ENCODE measurements around the gene APBA2.
"Not testable (repeated sequence)": the region's sequence is repeated elsewhere in the genome, so short reads cannot be mapped to it uniquely, and the experiment has no call there.

APBA2 gene

DNA sequence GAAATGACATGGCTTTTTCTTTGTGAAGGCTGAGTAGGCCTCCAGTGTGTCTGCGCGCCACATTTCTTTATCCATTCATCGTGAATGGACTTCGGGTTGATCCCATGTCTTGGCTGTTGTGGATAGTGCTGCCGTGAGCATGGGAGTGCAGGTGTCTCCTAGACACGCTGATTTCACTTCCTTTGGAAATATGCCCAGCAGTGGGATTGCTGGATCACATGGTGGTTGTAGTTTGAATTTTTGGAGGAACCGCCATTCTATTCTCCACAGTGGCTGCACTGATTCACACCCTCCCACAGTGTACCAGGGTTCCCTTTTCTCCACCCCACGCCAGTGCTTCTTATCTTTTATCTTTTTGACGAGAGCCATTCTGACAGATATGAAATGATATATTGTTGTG lies 212.2 kb downstream of the APBA2 start:
- in situ Hi-C loops (cut with MboI; ENCODE audit: low sequenced_read_pairs), result no loop called here

DNA sequence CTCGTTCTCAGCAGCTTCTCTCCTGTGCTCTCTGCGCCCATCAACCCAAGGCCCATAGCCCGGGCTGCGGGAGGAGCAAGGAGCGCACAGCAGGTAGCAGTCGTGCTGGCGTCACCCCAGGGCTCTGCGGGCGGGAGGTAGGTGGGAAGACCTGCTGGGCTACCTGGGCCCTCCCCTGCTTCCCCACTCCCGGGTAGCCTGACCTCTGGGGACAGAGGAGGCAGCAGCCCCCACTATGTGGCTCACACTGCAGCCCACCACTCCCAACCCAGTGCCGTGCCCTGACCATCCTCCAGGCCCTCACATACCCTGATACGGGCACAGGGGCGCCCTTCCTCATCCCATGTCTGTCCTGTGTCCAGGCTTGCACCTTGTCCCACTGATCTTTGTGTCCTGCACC lies 212.9 kb downstream of the APBA2 start:
- in situ Hi-C loops (cut with MboI; ENCODE audit: low sequenced_read_pairs), result no loop called here

DNA sequence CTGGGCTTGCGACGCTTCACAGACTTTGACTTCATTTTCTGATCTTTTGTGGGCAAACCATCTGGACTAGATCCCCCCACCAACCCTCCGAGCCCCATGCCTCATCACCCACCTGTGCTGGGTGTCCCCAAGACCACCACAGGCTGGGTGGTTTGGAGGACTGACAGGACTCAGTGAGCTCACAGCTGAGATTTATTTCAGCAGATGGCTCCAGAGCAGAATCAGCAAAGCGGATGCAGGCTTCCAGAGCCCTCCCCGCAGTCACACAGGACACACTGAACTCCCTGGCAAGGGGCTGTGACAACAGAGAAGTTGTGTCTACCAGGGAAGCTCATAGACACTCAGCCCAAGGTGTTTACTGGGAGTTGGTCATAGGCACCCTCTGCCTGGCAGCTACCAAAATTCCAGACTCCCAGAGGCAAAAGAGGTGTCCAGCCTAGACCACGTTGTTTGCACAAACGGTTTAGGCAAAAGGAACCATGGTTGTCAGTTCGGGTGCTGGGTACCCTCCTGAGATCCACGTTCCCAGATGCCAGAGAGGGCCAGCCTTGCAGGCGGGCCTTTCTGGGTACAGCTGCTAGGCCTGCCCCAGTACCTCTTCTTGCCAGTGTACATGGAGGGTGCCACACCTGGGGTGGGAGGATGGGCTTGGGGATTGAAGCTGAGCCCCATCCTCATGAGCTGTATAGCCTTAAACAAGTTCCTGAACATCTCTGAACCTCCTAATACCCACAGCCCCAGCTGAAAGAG lies 213.5 kb downstream of the APBA2 start:
- in situ Hi-C loops (cut with MboI; ENCODE audit: low sequenced_read_pairs), result no loop called here

DNA sequence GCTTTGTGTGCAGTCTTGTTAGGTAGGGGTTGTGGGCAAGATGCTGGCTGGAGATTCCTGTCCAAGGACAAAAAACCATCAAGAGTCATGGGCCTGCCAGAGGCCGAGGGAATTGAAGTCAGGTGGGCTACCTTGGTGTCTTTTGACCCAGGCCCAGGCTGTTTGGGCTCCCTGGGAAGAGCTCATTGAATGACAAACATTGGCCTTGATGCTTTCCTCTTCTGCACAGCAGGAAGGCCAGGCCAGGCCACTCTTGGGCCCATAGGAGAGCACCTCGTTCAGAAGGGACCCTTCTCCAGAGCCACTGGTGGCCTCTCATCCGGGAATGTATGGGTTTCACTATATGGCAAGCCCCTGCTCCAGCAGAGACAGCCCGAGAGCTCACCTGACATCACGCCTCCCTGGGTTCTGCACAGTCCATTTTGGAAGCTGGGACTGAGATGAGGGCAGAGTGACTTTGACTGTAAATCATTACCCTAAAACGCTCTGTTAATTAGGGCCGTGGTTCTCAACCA lies 214.8 kb downstream of the APBA2 start:
- in situ Hi-C loops (cut with MboI; ENCODE audit: low sequenced_read_pairs), result no loop called here

DNA sequence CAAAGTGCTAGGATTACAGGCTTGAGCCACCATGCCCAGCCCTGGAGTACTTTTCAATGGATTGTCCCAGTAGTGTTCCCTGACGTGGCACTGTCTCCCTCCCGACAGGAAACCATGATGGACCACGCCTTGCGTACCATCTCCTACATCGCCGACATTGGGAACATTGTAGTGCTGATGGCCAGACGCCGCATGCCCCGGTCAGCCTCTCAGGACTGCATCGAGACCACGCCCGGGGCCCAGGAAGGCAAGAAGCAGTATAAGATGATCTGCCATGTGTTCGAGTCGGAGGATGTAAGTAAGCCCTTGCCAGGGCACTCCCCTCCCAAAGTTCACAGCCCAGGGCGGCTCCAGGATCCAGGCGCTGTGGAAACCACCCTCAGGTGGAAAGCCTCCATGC lies 215.7 kb downstream of the APBA2 start:
- in situ Hi-C loops (cut with MboI; ENCODE audit: low sequenced_read_pairs), result no loop called here

DNA sequence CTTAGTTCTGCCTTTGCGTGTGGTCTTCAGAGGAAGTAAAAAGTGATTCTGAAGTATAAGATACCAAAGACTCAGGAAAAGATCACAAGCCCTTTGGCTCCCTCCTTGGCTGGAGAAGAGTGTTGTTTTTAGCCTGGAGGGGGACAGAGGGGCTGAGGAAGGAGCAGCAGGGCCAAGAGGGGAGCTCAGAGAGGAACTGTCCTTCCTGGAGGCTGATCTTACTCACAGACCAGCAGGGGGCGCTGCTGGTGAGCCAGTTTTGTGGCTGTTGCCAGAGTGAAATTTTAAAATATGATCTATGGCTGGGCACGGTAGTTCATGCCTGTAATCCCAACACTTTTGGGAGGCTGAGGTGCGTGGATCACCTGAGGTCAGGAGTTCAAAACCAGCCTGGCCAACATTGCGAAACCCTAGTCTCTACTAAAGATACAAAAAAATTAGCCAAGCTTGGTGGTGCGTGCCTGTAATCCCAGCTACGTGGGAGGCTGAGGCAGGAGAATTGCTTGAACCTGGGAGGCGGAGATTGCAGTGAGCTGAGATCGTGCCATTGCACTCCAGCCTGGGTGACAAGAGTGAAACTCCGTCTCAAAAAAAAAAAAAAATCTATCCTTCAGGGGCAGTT lies 216.5 kb downstream of the APBA2 start:
- in situ Hi-C loops (cut with MboI; ENCODE audit: low sequenced_read_pairs), result not testable (repeated sequence)

DNA sequence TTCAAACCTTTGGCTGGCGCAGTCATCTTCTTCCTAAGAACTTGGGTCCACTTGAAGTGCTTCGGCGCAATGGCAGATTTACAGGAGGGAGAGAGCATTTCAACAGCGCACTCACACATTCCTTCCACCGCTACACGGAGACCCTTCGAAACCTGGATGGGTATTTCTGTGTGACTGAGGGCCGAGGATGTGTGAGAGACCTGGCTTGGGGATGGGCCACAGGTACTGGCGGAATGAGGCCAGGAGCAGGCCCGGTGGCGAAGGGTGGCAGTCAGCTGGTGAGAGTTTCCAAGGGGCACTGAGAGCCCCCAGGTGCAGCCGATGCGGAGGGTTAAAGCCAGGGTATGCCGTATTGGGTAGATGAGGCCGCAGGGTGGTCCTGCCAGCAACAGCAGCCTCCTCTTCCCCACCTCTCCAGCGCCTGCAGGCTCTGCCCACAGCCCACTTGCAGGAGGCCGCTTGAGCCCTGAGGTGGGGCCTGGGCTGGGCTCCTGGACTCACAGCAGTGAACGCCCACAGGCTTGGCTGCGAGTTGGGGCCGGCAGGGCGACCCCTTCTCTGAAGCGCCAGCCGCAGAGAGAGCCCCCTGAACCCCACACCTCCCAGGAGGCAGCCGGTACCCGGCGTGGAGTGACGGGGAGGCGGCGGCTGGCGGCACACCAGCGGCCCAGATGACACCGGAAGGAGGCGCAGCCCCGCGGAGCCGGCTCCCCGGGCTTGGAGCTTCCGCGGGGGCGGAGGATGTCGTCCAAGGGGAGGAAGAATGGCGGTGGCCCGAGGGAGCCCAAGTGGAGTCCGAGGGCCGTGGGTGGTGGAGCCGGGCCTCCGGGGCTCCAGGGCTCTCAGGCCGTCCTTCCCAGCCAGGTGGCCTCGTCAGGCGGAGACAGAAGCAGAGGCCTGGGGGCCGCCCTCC lies 217.4 kb downstream of the APBA2 start:
- in situ Hi-C loops (cut with MboI; ENCODE audit: low sequenced_read_pairs), result no loop called here

DNA sequence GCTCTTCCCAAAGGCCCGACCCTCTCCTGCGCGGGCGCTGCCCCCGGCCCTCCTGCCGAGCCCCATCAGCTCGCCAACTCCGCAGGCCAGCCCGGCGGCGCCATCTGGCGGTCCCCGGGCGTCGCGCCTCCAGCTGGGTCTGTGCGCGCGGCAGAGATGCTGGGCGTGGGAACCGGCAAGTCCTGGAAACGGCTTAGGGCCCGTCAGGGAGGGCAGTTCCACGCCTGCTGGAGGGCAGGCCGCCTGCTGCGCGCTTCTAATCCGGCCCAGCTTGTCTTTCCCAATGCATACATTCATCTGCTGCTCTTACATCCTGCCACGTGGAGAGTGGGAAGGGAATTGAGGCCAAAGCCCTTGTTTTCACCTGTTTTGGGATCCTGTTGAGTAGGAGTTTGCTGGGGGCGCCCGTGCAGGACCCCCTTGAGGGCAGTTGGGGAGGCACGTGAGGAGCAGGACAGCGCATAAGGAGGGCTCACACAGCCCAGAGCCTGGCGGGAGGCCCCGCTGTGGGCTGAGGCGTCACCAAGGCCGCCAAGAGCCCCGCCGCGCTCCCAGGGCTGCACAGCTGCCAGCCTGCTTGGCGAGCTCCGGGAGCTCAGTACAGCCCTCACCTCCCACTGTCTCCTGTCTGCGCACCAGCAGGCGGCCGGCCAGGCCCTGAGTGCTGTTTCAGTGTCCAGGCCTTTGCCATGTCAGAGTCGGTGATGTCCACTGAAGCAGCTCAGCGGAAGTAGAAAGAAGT lies 218.2 kb downstream of the APBA2 start:
- in situ Hi-C loops (cut with MboI; ENCODE audit: low sequenced_read_pairs), result no loop called here

DNA sequence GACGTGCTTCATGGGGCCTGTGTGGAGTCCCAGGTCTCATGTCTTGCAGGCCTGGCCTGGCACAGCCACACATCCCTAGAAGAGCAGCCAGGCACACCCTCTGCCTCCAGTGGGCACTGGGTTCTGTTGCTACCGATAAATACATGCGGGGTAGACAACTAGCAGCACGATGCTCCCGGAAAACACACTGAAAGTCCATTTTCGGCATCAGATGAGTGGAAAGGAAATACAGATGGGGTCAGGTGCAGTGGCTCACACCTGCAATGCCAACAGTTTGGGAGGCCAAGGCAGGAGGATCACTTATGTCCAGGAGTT lies 218.7 kb downstream of the APBA2 start:
- in situ Hi-C loops (cut with MboI; ENCODE audit: low sequenced_read_pairs), result no loop called here

DNA sequence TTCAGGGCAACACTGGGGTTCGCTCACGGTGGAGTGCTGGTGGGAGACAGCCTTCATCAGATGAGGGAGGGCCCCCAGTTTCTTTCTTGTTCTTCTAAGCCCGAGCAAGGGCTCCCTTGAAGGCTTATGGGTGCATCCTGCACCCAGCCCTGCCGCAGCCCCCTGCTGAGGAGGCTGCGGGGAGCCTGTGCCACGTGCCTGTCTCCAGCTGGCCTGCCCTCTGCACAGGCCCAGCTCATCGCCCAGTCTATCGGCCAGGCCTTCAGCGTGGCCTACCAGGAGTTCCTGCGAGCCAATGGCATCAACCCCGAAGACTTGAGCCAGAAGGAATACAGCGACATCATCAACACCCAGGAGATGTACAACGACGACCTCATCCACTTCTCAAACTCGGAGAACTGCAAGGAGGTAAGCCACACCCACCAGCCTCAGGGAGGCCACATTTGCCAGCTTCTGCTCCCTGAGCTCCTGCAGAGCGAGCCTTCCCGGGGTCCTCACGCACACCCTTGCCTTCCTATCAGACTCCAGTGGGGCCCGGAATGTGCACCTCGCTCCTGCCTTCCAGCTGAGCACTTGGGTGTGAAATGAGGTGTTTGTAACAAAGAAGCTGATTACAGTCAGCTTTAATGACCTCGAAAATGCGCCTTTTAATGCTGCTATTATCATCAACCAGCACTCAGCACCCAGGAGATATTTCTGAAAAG lies 219.5 kb downstream of the APBA2 start:
- in situ Hi-C loops (cut with MboI; ENCODE audit: low sequenced_read_pairs), result no loop called here

DNA sequence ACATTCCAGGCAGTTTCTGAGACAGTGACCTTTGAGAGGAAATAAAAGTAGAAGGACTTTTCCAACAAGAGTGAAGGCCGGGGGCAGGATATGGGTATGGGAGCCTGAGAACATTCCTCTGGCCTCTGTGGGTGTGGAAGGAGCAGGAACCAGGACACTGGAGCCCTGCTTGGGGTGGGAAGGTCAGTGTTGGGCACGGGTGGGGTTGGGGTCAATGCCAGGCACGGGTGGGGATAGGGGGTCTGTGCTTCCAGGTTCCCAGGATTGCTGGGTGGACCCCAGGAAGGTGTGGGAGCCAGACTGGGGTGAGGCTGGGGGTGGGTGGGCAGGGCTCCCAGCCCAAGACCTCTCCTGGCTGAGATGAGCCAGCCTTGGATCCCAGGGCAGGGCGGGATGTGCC lies 220.3 kb downstream of the APBA2 start:
- in situ Hi-C loops (cut with MboI; ENCODE audit: low sequenced_read_pairs), result no loop called here

DNA sequence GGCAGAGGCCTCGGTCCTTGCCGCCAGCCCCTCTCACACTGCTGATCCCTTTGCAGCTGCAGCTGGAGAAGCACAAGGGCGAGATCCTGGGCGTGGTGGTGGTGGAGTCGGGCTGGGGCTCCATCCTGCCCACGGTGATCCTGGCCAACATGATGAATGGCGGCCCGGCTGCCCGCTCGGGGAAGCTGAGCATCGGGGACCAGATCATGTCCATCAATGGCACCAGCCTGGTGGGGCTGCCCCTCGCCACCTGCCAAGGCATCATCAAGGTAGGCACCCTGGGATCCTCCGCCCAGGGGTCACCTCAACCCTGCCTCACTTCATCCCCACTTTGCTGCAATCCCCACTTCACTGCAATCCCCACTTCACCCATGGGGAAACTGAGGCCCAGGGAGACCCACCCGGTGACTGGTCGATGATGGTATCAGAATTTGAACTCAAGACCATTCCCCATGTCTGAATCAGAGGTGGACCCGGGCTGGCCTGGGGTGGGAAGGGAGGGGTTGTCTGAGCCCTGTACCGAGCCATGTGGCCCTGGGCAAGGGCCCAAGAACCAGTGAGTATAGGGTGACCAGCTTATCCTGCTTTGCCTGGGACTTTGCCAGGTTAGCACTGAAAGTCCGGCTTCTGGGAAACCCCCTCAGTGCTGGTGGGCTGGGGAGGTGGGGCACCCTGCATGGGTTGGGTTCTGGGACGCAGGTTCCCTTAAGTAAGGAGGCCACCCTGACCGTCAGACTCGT lies 220.9 kb downstream of the APBA2 start:
- in situ Hi-C loops (cut with MboI; ENCODE audit: low sequenced_read_pairs), result no loop called here

DNA sequence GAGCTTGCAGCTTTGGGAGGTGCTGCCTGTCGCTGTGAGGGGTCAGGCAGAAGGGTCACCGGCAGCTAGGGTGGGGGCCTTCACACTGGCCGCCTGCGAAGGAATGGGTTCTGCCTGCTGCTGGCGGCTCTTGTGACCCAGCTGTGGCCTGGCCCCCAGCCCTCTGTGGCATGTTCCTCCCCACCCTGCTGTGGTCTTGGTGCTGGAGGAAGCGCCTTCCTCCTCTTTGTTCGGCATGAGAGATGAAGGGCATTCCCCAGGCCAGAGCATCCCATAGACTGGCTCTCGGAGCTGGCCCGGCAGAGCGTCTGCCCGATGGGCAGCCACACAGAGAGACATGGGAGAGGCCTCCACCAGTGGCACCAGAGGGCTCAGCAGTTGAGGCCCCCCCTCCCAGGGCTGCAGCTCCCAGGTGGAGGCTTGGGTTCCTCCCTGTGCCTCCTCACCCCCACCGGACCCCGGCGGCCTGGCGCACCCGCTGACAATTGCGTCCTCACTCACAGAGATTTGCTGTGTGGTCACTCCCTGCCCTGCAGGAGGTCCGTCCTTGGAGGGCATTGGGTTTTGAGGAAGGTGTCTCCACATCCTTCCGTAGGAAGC lies 221.6 kb downstream of the APBA2 start:
- in situ Hi-C loops (cut with MboI; ENCODE audit: low sequenced_read_pairs), result no loop called here

DNA sequence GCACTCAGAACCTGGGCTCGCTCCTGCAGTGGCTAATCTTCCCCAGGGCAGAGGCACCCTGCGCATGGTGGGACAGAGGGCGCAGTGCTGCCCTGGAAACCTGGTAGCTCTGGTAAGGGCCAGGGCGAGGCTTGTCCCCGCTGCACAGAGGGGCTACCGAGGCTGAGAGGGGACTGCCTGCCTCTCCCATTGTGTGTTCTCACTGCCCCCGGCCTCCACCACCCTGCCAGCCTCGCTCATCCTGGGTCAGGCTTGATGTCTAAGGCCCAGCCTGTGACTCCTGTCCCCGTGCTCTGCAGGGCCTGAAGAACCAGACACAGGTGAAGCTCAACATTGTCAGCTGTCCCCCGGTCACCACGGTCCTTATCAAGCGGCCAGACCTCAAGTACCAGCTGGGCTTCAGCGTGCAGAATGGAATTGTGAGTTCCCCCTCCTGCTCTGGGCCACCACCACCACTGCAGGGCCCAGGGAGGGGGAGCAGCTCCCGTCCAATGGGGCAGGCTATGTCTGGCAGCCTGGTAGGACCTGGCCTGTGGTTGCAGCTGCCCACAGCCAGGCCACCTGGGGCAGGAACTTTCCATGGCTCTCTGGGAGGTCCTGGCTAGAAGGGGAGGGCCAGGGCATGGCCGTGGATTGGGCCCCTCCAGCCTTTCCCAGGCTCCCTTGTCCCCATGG lies 222.3 kb downstream of the APBA2 start:
- in situ Hi-C loops (cut with MboI; ENCODE audit: low sequenced_read_pairs), result no loop called here

DNA sequence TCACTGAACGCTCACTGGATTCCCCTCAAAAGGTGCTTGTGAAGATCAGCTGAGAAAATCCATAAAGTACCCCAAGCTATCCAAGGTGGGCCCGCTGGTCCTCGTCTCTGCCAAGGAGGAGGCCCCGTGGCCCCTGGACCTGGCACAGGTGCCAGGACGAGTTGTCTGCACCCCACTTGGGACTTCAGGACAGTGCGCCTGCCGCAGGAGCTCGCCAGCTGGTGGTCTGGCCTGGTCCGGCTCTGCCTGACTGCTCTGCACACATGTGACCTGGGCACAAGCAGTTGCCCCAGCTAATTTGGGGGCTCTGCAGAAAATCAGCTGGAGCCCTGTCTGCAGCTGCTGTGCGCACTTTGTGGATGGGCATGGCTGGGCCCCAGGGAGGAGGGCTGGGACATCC lies 224.0 kb downstream of the APBA2 start:
- in situ Hi-C loops (cut with MboI; ENCODE audit: low sequenced_read_pairs), result no loop called here

DNA sequence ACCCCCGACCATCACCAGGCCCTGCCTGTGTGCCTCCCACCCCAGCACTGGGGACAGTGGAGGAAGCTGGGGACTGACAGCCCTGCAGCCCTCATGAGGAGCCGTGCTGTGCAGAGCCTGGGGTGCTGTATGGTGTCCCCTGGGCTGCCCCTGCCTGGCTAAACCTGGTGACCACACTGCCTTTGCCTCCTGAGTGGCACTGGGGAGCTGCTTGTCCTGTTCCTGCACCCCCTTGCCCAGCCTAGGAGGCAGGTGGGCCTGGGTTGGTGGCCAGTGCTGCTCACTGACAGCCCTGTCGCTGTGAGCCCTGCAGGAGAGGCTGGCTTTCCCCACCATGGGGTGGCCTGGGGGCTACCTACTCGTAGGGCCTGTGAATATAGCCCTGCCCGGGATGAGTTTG lies 224.4 kb downstream of the APBA2 start:
- in situ Hi-C loops (cut with MboI; ENCODE audit: low sequenced_read_pairs), result no loop called here

DNA sequence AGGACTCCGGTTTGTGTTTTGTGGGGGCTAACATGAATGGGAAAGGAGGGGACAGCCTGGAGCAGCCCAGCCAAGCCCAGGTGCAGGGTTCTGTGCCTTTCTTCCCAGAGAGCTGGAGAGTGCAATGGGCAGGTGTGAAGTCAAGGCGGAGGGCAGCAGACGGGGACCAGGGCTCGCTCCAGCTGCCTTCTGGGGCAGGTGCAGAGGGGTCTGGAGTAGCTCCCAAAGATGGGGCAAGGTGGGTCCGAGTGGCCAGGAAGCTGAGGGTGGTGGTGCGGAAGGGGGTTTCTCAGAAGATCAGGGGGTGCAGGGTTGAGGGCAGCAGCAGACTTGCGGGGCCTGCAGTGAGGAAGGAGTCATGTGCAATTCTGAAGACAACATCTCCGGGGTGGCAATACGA lies 225.0 kb downstream of the APBA2 start:
- in situ Hi-C loops (cut with MboI; ENCODE audit: low sequenced_read_pairs), result no loop called here

DNA sequence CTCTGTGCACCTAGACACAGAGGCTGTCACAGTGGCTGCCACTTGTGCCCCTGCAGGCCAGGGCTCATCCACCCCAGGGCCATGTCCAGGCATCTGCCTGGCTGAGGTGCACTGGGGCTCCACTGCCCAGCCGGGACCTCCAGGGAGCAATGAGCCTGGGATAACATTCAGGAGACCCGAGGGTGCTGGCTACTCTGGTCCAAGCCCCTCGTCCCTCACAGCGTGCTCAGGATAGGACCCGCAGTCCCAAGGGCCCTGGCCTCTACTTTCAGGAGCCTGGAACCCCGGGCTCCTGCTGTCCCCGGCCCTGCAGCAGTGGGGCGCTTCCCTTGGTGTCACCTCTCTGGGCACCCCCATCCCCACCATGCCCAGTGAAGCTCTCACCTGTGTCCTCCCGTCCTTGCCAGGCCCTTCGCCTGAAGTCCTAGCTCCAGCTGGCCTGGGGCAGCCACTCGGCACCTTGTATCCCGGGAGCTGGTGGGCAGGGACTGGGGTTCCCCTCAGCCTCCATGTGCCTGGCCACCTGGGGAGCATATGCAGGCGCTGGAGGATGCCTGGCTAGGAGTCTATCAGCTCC lies 226.0 kb downstream of the APBA2 start:
- in situ Hi-C loops (cut with MboI; ENCODE audit: low sequenced_read_pairs), result no loop called here
